GM21786 (cell line): Measurements from ENCODE around the gene SLC47A2.
"Not testable (repeated sequence)": the region's sequence is repeated elsewhere in the genome, so short reads cannot be mapped to it uniquely, and the experiment has no call there.

ENCODE experiments used
- ATAC-seq: cut with Tn5 transposase; IDR thresholded peaks from one replicate; pipeline ENCODE4 v1.9.1; 2021; ENCODE audit not compliant: unreplicated experiment

SLC47A2 gene, protein sequence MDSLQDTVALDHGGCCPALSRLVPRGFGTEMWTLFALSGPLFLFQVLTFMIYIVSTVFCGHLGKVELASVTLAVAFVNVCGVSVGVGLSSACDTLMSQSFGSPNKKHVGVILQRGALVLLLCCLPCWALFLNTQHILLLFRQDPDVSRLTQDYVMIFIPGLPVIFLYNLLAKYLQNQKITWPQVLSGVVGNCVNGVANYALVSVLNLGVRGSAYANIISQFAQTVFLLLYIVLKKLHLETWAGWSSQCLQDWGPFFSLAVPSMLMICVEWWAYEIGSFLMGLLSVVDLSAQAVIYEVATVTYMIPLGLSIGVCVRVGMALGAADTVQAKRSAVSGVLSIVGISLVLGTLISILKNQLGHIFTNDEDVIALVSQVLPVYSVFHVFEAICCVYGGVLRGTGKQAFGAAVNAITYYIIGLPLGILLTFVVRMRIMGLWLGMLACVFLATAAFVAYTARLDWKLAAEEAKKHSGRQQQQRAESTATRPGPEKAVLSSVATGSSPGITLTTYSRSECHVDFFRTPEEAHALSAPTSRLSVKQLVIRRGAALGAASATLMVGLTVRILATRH

GRCh38 chr17:19716108-19717030, at the start of gene SLC47A2:
TSS of gene SLC47A2 (minus strand) at chr17:19716584. CDS start at chr17:19716555, 29 bp downstream.
- no peak for ATAC-seq

DNA sequence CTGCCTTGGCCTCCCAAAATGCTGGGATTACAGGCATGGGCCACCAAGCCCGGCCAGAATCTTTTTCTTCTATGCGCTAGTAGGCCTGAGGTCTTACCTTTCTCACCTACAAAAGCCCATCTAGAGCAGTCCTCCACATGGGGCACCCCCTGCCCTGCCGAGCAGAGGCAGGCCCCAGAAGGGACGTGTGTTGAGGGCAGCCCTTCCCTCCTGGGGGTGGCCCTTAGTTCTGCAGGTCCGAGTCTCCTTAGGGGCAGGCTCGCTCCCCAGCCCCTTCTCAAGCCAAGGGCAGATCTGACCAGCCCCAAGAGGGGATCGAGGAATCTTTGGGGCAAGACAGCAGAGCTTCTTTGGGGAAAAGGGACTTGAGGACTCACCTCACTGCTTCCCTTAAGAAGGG, 49.6 kb upstream of the SLC47A2 start:
- ATAC-seq, result no peak

- ATAC-seq, result not testable (repeated sequence)
Measured at GRCh38 chr17:19763991-19764390, 47.6 kb upstream of the SLC47A2 start.

DNA sequence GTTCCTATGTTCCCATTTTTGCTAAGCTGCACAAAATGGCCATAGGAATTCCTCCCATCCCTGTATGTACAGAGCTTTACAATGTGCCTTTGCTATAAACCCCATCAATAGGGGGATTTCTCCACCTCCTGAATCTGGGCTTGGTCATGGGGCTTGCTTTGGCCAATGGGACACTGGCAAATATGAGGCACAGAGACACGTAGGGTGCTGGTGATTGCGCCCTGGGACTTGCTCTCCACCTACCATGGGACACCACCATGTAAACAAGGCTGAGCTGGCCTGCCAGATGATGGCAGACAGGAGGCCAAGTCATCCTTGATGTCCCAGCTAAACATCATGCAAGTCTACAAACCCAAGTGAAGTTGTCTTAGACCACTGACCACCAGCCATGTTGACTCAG, 47.0 kb upstream of the SLC47A2 start:
- no peak for ATAC-seq

DNA sequence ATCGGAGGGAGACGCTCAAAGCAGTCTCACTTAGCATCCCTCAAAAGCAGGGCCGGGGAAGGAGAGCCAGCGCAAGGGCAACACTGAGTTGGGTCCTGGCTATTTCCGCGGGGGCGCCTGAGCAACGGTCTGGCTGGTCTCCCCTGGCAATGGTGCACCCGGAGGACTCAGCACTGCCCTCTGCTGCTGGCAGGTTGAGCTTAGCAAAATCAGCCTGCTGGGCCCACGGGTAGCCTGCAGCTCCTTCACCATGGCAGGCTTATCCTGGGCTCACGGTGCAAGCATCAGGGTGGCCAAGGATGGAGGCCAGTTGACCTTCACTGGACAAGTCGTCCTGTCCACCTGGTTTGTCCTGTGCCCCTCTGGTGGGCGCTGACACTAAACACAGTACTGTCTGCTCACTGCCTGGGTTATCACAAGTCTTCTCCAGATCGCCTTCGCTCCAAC, 46.2 kb upstream of the SLC47A2 start:
- ATAC-seq, result no peak

DNA sequence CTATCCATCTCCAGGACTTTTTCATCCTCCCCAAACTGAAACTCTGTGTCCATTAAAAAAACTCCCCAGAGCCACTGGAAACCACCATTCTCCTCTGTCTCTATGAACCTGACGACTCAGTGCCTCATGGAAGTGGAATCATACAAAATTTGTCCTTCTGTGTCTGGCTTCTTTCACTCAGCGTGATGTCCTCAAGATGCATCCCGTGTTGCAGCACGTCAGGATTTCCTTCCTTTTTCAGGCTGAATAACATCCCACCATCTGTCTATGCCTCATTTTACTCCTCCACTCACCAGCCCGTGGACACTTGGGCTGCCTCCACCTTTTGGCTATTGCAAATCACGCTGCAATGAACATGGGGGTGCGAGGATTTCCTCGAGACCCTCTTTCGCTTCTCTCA, 44.4 kb upstream of the SLC47A2 start:
- ATAC-seq, result no peak

DNA sequence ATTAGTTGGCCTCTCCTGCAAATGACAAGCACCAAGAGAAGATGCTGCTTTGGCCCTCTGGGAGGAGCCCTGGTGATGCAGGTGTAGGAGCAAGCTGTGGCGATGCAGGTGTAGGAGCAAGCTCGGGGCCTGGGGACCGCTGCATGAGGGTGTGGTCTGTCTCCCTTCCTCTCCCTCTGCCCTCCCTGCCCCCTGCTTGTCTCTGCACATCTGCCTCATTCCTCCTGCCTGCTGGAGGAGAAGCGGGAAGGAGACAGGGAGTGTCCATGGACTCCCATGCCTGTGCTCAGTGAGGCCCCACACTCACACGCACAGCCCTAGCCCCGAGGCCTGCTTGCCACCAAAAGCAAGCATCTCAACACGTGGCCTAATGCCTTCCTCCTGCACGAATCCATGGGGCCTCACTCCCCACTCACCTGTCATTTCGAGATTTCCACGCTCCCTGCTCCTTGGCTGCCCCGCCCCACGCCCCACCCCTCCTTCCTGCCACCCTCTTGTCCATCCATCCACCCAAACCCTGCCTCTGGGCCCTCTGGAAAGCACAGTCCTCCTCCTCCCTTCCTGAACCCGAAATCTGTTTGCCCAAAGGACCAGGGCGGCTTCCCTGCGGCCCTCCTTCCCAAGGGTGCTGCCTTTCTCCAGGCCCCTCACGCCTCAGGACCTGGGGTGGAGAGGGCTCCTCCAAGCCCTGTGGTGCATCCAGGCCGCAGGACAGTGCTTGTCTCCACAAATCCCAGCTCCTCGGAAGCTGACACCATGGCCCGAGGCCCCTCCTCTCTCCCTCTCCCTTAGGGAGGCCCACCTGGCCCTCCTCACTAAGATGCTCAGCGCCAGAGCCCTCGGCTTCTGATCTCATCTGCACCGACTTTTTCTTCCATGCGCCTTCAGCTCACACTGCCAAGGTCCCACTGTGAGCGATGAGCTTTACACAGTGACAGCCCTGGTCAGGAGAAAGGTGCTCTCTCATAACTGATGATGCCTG, 43.5 kb upstream of the SLC47A2 start:
- no peak for ATAC-seq

DNA sequence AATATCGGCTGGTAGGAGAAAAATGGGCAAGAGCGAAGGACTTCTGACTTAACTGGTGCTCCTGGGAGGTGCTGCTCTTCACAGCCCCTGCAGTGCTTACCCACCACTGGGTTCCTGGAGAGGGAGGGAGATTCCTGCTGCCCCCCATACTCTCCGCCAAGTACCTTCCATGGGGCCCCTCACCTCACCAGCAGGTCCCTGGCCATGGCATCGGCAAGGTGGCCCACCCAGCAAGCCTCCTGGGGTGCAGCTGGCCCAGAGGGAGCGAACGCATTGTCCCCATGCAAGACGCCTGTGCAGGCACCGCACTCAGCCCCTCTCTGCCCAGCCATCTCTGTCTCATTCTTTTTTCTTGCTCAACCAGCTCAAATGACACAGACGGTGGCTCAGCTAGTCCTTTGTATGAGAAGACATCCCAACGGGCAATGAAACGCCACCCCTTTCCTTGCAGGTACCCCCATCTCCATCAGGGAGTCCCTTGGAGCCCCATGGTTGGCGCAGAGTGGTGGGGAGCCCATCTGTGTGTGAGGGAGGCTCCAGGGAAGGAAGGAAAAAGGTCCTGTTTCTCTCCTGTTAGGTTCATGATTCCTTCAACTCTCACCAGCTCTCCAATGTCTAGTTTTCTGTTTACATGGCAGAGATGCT, 41.3 kb upstream of the SLC47A2 start:
- ATAC-seq, result no peak

DNA sequence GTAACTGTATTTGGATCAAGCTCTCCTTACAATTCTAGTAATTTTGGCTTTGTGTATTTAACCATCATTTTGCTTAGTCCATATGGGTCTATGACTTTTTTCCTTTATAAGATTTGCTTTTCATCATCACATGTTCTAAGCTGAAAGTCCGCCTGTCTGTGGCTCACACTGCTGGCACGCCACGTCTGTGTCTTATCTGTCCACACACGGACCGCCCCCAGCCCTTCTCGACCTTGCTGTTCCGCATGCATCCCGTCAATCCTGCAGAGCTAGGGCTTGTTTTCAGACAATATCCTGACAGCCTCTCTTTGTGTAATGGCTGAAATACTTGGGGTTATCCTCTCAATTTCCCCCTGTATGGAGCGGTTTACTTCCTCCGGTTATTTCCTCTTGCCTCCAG, 40.2 kb upstream of the SLC47A2 start:
- ATAC-seq, result no peak

- ATAC-seq, result no peak
Measured at GRCh38 chr17:19755821-19756510, 39.6 kb upstream of the SLC47A2 start.

DNA sequence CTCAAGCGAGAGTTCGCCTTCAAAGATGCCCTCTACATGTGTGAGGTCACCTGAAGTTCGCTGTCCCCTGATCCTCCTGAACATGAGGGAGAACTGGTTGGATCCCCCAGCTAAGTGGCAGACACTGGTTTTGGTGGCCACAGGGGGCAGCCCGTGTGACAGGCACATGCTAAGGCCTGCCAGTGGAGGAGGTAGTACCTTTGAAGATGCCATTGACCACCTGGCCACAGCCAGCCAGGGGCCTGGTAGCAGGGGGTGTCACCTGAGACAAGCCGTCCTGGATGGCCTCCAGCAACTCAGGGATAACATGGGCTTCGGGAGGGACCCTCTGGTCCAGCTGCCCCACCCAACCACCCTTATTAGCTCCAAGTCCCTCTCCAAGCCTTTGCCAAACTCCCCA, 39.0 kb upstream of the SLC47A2 start:
- no peak for ATAC-seq

- ATAC-seq, result no peak
Measured at GRCh38 chr17:19753661-19754463, 37.5 kb upstream of the SLC47A2 start.

DNA sequence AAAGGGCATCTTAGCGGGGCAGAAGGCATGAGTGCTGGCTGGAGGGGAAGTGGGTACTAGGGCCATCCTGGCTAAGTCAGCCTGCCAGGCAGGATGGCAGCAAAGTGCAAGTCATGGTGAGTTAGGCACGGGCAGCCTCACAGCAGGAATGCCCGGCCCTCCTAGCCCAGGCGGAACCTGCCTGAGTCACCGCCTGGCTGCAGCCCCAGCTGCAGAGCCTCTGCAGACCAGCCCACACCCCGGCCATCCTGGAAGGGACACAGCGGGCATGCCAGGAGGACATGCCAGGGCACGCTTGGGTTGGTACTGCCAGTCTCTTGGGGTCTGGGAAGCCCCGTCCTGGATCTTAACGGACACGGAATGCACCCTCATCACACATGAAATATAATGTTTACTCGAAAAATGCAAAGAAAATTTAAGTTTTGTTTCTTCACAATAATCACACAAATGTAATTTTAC, 36.7 kb upstream of the SLC47A2 start:
- ATAC-seq, result no peak

DNA sequence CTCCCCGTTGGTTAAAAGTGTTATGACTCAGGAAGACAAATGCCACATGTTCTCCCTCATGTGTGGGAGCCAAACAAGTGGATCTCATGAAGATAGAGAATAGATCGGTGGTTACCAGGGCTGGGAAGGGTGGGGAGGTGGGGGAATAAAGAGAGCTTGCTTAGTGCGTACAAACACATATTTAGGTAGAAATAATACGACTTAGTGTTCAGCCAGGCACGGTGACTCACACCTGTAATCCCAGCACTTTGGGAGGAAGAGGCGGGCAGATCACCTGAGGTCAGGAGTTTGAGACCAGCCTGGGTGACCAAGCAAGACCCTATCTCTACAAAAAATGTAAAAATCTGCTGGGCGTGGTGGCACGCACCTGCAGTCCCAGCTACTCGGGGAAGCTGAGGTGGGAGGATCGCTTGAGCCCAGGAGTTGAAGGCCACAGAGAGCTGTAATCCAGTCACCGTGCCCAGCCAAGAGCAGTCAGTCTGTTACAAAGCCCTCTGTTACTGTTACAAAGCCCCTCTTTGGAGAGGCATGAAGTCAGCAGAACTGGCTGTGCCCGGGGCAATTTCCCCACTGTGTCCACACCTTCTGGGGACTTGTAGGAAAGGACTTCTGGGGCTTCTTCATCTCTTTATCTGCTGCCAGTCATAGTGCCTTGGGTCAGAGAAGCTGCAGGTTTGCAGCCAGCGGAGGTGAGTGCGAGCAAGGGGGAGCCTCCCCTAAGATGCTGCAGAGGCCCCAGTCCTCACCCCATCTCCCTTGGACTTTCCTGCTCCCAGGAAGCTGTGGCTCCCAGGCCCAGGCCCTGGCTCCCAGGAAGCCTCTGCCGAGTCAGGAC, 36.0 kb upstream of the SLC47A2 start:
- no peak for ATAC-seq

DNA sequence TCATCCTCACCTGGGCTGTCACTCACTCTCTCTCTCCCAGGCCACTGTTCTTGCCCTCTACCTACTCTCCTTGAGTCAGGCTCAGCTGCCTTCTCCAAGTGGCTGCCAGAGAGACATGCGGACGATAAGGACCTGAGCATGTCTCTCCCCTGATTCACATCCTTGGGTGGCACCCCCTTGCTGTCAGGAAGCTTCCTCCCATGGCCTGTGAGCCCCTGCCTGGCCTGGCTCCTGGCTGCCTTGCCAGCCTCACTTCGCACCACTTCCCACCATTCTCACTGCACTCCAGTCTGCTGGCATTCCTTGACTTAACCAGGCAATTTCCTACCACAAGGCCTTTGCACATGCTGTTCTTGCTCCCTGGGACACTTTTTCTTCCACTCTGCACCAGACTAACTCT, 34.5 kb upstream of the SLC47A2 start:
- no peak for ATAC-seq

- ATAC-seq, result no peak
Measured at GRCh38 chr17:19750020-19750572, 33.7 kb upstream of the SLC47A2 start.

DNA sequence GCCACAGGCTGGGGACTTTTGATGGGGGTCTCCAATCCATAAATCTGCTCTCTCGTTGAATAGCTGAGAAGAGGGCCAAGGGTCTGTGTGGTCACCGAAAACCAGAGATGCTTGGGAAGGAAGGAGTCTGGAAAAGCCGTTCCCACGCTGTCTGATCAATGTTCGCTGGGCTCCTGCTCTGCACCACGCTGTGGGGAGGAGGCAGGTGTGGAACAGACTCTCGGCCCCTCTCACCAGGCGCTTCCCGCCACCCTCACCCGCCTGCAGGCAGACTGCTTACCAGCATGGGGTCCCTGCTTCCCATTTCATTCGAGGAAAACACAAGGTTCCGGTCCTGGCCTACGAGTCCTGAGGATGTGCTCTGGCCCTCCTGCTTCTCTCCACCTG, 32.4 kb upstream of the SLC47A2 start:
- ATAC-seq, result no peak
